GM18517 (cell line): ENCODE results near the gene DOCK4.
"Not testable (repeated sequence)": the region's sequence is repeated elsewhere in the genome, so short reads cannot be mapped to it uniquely, and the experiment has no call there.

Experiments
- ATAC-seq: cut with Tn5 transposase; IDR thresholded peaks from one replicate; pipeline ENCODE4 v1.9.1; 2021; ENCODE audit warnings: mild to moderate bottlenecking, moderate library complexity; ENCODE audit not compliant: unreplicated experiment

The DOCK4 gene

DNA sequence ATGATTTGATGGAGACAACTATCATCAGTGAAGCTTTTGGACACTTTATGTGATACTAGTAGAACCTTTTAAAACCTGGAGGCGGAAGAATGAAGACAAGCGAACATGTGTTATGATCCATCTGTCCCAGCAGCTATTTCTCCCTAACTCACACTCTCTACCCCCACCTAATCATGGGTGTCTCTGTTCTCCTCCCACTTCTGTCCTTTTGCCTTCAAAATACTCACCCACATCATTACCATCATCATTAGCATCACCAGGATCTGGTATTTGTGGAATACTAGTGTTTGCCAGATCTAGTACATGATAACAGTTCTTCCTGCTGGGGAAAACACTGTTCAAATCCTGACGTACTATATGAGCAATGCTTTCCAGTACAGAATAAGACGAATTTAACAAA, 287.7 kb downstream of the DOCK4 start:
- no peak for ATAC-seq

DNA sequence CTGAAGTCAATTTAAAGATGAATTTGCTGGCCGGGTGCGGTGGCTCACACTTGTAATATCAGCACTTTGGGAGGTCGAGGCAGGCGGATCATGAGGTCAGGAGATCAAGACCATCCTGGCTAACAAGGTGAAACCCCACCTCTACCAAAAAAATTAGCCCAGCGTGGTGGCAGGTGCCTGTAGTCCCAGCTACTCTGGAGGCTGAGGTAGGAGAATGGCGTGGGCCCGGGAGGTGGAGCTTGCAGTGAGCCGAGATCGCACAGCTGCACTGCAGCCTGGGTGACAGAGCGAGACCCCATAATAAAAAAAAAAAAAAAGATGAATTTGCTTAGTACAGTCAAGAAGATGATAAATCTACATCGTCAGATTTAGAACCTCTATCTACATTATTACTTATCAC, 288.8 kb downstream of the DOCK4 start:
- ATAC-seq = not testable (repeated sequence)

DNA sequence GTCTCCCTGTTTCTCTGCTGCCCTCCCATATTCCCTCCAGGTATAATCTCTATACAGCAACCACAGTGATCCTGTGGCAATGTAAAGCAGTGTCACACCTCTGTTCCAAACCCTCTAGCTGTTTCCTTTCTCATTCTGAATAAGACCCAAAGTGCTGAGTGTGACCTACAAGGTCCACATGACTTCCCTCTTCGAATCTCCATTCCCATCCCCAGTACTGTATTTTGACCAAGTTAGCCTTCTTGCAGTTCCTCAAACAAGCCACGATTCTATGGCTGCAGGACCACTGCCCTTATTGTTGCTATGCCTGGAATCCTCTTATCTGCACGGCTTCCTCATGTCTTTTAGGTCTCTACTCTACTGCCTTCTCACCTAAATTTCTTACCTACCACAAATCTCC, 291.9 kb downstream of the DOCK4 start:
- no peak for ATAC-seq

DNA sequence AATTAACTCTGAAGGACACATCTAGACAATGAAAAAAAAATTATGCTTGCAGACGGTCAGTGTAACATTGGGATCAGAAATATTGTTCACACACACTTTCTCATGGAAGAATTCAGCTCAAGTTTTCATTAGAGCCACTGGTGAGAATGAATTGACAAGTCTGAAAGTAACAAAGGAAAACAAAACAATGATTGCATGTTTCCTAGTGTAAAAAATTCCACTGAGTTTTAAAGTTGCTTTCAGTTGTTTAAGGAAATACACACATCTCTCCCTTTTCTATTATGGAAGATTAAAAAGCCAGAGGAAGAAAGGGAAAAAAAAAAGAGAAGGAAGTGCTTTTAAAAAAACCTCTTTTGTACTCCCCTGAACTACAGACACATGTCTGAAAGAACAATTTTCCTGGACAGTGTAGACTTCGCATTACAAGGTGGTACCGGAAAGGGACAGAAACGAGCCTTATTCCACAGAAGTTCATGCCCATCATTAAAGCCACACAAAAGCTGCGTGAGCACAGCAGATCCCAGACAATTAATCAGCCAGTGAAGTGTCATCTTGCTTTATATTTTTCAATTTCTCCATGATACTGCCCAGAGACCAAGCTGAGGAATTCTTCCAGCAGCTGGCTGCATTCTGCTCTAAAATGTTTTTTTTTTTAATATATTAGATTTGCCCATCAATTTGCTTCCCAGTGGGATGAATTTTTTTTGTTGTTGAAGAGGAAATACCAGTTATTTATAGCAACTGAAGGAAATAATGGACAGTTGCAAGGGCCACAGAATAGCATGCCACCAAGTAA, 294.8 kb downstream of the DOCK4 start:
- ATAC-seq = no peak

DNA sequence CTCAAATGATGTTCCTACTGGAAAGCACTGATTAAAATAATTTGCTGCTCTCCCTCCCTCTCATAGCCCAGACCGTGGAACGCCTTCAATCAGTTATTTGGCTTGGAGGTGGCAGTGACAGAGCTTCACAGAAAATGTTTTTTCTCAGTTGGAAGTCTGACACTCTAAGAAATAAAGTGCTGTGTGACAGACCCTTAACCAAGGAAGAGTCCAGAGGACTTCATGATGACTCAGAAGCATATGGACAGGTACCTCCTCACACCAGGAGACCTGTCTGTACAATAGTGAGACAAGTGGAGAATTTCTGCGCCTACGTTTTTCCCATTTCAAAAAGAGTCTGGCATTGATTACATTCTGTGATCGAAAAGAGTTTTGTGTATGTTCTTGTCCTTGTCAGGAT, 295.5 kb downstream of the DOCK4 start:
- no peak for ATAC-seq

DNA sequence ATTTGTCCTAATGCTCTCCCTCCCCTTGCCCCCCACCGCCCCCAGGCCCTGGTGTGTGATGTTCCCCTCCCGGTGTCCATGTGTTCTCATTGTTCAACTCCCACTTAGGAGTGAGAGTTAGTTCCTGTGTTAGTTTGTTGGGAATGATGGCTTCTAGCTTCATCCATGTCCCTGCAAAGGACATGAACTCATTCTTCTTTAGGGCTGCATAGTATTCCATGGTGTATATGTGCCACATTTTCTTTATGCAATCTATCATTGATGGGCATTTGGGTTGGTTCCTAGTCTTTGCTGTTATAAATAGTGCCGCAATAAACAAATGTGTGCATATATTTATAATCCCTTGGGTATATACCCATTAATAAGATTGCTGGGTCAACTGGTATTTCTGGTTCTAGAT, 297.5 kb downstream of the DOCK4 start:
- not testable (repeated sequence) for ATAC-seq

DNA sequence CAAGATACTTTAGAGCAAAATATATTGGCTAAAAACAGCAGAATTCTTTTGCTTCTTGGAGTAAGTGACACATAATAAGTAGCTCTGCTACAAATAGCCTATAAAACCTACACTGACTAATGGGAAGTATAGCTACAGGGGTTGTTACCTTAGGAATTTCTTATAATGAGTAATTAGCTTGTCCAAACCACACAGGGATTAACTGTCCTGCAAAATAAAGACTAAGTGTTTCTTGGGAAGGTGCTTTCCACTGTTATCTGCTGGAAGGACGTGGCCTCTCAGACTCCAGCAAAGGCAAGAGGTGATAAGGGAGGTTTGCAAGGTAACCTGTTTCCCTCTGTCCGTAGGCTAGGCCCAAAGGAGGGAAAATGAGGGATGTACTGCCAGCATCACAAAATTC, 302.4 kb downstream of the DOCK4 start:
- no peak for ATAC-seq

DNA sequence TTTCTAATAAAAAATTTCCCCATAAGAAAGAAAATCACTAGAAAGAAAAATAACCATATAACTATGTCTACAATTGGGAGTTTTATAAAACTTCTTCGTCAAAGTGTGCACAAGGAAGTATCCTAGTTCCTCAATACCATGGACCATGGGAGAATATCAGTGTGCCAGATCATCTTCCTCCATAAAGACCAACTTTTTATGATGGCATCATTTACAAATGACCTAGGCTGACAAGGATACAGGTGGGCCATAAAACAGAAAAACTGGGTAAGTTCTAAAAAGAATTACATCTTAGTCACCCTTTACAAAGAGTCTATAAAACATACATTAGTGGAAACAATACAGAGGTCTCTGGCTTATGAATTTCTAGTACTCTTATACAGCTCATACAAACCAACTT, 303.2 kb downstream of the DOCK4 start:
- no peak for ATAC-seq

DNA sequence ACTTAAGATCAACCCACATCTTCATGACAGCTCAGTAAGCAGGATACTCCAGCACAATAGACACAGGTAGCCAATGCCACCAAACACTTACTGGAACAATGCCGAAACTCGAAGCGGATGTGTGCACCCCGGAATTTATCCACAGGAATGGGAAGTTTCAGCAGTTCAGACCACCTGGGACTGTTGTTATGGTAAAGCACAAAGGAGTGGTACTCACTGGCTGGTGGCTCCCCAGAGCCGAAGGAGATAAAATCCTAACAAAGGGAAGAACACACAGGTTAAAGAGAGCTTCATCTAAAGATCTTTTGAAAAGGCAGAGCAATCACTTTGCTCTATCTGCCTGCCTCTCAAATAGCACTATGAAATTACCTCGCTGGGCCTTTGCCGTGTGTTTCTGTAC, 305.9 kb downstream of the DOCK4 start:
- ATAC-seq = no peak

DNA sequence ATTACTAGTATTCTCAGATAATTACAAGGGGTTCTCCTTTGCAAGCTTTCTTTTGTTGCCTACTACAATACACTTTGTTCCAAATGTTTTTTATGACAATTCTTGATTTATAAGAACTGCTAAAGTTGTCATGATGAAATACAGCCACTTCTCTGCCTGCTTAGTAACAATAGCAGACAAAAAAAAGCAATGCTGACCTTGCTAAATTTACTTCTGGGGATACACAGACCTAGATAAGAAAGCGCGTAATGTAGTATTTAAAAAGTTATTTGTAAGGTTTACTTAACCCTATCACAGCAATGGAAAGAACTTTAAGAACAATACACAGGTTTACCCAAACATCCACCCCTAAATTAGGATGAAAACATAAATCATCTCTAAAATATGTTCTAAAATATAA, 311.1 kb downstream of the DOCK4 start:
- ATAC-seq = no peak

DNA sequence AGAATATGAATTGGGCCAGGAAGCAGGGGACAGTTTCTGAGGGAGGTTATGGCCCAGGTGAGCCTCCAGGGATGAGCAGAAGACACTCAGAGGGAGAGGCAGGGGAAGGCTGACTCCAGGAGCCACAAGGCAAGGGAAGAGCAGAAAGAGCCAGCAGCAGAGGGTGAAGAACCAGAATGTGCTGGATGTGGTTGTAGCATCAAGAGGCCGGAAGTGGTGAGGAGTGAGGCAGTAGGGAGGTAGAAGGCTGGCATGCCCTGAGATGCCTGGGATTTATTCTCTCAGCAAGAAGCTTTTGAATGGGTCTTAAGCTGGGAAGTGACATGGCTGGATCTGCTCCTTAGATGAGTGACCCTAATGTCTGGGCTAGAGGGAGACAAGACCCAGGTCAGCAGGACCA, 311.7 kb downstream of the DOCK4 start:
- no peak for ATAC-seq

DNA sequence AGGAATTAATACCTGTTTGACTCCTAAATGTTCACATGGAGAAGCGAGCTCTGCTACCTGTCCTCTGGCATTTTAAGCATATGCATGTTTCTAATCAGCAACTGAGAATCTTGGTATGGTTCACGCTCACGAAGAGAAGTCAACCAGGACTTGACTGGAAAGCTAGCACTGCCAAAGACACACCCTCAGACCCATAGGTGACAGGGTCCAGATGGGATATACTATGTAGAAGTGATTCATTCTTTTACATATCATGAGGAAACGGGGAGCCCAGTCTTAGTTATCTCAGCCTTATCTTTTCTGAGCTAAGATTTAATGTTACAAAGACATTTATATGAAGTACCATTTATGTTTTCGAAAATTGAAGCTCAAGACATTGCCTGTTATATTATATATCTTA, 313.0 kb downstream of the DOCK4 start:
- ATAC-seq = no peak

DNA sequence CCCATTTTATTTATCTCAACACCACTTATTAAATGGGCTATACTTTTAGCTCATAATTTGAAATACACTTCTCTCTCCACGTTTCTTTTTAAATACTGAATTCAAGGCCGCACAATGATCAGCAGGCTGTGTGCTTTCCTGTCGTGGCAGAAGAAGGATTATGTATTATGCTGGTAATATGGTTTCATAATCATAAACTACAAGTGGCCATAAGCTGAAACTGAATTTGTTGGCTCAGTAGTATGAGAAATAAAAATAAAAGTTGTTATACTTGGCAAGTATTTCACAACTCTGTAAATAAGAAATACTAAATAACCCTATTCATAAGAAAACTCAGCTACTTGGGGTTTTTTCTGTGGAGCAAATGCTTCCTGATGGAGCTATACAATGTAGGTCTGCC, 313.6 kb downstream of the DOCK4 start:
- no peak for ATAC-seq

DNA sequence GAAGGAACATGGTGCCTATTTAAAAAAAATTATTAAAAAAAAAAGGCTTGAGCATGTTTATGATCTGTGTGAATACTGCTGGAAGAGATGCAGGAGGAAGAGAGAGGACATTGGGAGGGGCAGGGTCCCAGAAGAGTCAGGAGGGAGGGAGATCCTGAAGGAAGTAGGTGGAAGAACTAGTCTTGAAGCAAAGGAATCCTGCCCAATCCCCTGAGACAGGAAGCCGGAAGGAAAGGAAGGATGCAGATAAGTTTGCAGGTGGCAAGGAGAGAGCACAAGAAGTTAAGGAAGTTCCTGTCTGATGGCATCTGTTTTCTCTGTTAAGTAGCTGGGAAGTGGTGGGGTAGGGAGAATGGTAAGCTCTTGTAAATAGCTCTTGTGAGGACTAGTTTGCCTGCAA, 318.5 kb downstream of the DOCK4 start:
- no peak for ATAC-seq

DNA sequence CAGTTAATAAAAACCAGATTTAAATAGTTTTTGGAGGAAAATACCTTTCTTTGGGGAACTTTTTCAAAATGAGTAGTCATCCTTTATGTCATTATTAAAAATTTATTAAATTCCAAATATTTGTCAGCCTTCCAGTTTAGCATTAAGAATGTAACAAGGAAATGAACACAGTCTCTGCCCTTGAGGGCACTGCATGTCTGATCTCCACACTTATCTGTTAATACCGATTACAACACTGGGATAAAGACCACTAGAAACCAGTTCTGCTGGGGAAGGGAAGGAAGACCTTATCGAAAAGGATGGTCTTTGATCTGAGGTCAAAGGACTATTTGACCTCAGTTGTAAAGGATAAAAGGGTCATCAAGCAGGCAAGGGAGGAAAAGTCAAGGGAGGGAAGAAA, 320.0 kb downstream of the DOCK4 start:
- no peak for ATAC-seq

DNA sequence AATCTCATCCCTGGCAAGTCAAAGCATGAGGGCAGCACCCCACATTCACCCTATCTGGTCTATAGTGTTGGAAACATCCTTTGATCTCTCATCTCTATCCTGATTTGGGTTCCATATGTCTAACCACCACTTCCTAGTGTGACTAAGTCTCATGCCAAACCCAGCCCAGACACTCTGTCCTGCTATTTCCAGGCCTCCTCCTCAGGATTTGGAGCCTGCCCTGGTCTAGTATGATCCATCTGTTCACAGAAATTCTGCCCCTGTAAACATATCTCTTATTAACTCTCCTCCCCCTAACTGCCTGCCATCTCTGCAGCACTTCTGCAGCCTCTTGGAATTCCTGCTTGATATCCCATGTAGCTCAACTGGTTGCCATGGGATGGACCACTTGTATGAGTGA, 323.0 kb downstream of the DOCK4 start:
- no peak for ATAC-seq

DNA sequence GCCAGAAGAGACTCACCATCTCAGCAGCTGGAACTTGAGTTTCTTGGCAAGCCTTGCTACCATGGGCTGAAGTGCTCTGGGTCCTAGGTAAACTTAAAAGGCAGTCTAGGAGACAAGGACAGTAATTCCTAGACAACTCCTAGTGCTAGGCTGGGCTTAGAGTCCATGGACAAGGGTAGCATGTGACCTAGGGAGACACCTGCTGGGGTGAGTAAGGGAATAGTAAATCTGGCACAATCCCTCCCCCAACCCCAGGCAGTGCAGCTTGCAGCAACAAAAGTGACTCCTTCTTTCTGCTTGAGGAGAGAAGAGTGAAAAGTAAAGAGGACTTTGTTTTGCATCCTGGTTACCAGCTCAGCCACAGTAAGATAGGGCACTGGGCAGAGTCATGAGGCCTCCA, 327.4 kb downstream of the DOCK4 start:
- ATAC-seq = no peak

DNA sequence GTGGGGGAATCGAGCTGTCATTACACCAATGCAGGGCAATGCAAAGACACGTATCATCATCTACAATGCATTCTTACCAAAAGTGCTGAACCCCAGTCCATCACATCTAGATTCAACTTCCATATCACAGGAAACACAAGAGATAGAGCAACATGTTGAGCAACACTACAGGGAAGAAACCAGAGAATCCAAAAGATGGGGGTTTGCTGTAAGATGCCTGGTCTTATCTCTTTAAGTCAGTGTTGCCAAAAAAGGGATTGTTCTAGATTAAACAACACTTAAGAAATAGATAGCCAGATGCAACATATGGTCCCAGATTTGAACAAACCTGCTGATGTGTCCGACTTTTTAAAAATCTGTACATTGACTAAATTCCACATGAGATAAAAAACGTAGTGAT, 328.3 kb downstream of the DOCK4 start:
- ATAC-seq = no peak

DNA sequence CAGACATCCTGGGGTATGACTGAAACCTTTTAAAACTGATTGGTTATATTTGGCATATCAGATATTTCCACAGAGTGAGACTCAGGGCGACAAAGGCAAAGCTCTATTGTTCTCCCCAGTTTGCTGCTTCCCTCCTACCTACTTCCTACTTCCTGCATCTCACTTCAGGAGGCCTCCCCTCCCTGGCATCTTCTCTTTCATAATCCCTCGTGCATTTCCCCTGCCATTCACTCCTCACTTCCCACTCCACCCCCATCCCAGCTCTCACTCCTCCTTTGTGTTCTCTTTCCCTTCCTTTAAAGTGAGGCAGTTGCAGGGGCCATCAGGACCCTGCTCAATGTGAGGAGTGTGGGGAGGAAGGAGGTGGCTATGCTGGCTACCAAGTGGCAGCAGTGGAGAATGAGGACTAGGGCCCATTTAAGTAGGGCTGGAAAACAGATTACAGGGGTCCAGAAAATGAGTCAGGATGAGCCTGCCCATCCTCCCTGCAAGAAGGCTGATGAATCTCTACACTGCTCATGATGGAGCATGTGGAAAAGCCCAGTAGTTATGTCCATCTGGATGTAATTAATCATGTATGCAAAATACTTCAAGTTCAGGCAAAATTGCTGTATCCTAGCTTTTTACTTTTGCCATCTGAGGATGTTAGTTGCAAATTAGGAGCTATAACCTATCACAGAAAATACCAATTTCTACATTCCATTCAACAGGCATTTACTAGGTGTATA, 332.1 kb downstream of the DOCK4 start:
- ATAC-seq = no peak

DNA sequence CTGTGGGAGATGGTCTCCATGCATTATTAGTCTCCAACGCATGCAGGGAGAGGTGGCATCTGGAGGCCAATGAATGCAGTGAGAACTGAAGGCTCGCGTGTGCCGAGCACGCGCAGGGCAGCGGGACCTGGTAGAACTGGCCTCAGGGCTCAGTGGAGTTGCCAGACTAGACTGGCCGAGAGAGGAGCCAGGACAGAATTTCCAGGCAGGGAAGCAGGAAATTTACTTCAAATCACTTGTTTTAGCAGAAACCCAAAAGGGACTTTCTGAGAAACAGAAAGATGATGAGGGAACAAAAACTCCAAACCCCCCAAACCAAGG, 332.9 kb downstream of the DOCK4 start:
- no peak for ATAC-seq

DNA sequence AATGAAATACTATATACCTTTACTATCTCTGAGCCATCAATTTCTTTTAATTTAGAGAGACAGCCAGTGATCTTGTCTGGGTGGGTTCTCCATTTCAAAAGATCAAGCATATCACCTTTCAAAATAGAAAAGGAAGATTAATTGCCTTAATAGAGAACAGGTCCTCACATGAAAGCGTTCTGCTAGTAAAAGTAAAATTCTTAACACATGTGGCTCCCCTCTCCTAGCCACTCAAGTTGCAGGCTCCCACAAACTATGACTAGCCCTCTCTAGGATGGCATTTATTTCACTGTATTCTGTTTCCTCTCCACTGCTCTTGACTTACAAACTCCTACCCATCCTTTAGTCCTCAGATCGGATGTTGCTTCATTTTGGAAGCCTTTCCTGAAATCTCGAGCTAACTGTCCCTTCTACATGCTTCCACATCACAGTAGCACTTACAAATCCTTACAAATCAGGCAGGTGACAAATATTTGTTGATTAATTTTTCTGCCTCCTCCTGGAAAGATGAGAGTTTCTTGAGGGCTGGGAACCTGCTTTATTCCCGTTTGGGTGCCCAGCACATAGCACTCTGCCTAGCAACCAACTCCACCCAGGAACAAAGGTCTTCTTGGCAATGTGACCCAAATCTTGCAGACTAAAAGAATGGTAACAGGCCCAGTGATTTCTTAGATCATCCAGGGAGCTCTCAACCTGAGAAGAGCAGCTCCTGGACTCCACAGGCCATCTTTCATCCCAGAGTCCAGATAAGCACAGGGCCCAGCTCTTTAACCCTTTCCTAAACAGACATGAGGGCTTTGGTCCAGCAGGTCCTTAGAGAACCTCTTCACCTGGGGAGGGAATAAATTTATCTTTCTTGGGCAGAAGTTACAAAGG, 333.5 kb downstream of the DOCK4 start:
- no peak for ATAC-seq

DNA sequence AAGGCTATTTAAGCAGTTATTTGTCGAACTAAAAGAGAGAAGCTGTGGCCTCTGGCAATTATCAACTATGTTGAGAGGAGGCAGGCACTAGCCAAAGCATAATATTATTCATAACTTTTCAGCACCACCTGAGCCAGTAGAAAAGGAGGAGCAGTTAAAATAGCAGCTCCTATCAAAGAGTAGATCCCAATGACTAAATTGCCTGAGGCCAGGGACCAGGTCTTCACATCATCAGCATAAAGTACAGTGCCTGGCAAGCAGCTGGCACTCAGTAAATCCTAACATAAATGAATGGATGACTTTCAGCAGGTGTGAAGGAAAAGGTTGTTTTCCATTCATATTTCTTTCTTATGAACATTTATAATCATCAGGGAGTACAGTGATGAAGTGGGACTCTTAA, 334.9 kb downstream of the DOCK4 start:
- no peak for ATAC-seq
